GM13977 (cell line): ENCODE measurements around the gene TRIM71.
A peak's percentile ranks its signal among the peaks of the same experiment; 100 is the strongest.
"Not testable (repeated sequence)": the region's sequence is repeated elsewhere in the genome, so short reads cannot be mapped to it uniquely, and the experiment has no call there.

Experiments used
- DNase-seq: peaks from one replicate; pipeline ENCODE4 v3.0.0; 2012; ENCODE audit warnings: low spot score
- in situ Hi-C: fragments of 300-500 bp; cut with MboI; formaldehyde crosslinking; loops from one replicate; pipeline ENCODE4 v1.12.0; 2022; ENCODE audit warnings: low sequenced_read_pairs, low pct_unique_long_range_greater_than_20kb, mixed read lengths, inconsistent platforms; ENCODE audit not compliant: unreplicated experiment
- TF ChIP-seq, protein P1 (sequence below): IDR thresholded peaks from 2 replicates; pipeline ENCODE4 v1.5.1; 2012; ENCODE audit warnings: mild to moderate bottlenecking, control low read depth; ENCODE audit not compliant: insufficient read depth; ENCODE audit errors: extremely low read depth, missing control alignments

Gene TRIM71

GRCh38 chr3:32817558-32818228, at the start of gene TRIM71:
TRIM71 (plus strand) TSS chr3:32817997; CDS start chr3:32818081, 84 bp downstream.
- in situ Hi-C loops: no loop called here
- peak; percentile 56 for DNase-seq
- TF ChIP-seq, protein P1, sequence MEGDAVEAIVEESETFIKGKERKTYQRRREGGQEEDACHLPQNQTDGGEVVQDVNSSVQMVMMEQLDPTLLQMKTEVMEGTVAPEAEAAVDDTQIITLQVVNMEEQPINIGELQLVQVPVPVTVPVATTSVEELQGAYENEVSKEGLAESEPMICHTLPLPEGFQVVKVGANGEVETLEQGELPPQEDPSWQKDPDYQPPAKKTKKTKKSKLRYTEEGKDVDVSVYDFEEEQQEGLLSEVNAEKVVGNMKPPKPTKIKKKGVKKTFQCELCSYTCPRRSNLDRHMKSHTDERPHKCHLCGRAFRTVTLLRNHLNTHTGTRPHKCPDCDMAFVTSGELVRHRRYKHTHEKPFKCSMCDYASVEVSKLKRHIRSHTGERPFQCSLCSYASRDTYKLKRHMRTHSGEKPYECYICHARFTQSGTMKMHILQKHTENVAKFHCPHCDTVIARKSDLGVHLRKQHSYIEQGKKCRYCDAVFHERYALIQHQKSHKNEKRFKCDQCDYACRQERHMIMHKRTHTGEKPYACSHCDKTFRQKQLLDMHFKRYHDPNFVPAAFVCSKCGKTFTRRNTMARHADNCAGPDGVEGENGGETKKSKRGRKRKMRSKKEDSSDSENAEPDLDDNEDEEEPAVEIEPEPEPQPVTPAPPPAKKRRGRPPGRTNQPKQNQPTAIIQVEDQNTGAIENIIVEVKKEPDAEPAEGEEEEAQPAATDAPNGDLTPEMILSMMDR: no peak

GRCh38 chr3:32778389-32778788, 39.4 kb upstream of the TRIM71 start:
- in situ Hi-C loops: no loop called here
- TF ChIP-seq, protein P1: no peak
- no peak for DNase-seq

- TF ChIP-seq, protein P1: no peak
- in situ Hi-C loops: no loop called here
- DNase-seq: no peak
Measured at GRCh38 chr3:32780071-32780734, 37.6 kb upstream of the TRIM71 start.

DNA sequence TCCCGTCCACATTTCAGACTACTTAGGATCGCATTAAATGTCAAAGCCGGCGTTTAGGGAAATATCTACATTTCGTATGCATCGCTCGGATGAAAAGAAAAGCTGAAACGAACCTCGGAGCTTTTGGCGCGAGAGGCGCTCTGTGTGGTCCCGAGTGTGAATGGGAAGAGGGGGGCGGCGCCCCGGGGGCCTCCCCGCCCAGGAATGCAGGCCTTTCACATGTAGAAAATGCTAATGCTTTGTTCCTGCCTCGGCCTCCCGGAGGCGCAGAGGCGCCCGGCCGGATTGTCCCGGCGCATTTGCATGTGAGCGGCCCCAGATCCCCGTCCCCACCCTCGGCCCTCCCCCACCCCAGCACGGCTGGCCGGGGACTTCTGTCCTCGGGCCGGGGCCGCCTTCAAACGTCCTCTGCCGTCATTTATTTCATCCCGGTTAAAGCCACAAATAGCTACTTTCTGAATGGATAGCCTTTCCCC, 37.0 kb upstream of the TRIM71 start:
- TF ChIP-seq, protein P1: no peak
- DNase-seq: peak; percentile 33
- in situ Hi-C loops: no loop called here

DNA sequence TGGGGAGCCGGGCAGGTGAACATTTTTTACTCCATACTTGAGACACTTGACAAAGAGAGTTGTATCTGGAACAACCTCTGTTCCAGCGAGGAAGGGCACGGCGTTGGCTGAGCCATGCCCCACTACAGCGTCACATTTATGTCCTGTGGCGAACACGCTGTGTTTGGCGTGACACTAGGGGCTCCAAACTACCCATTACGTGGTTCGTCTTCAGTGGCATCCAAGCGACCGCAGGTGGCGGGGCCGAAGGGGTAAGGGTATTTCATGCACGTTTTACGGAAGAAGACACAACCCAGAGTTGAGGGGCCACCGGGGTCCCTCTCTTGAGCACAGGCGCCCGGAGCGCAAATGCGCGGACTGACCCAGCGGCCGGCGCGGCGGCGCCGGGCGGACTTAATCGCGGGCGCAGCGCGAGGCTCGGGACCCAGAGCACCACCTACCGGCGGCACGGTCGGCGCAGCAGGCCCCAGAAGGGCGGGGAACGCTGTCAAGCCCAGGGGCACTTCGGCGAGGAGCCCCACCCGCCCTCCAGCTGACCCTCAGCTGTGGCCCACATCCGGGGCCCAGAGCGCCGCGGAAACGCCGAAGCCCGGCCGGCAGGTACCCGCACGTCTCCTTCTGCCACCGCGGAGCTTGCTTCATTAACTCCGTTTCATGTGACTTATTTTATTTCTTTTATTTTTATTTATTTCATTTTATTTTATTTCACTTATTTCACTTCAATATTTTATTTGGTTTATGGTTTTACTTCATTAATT, 36.4 kb upstream of the TRIM71 start:
- in situ Hi-C loops: no loop called here
- DNase-seq: peak; percentile 88
- TF ChIP-seq, protein P1: peak; percentile 94

GRCh38 chr3:32781969-32782270, 35.9 kb upstream of the TRIM71 start:
- DNase-seq, in situ Hi-C loops: not testable (repeated sequence)

DNA sequence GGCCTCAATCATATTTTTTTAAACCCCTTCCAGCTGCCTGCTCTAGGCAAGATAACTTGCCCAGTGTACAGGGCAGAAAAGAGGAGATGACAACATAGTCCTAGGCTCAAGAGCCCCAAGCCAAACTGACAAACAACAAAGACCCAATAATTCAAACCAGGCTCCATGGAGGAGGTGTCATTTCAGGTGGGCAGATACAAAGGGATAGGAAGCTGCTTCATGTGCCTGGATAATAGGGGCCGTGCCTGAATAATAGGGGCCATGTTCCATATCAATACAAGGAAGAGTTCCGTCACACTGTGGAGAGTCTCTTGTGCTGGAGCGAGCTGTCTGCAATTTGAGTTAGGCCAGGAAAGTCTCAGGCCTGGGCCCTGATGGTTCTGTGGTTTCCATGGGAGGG, 35.4 kb upstream of the TRIM71 start:
- in situ Hi-C loops: no loop called here
- TF ChIP-seq, protein P1: no peak
- no peak for DNase-seq
